Osteocyte (in vitro differentiated cells): ENCODE data around the gene GAK. TPM values are rescaled to one million over a fixed set of nuclear protein-coding genes. Genes with fewer than 3 reads are reported as not detected.

ENCODE experiments used
- DNase-seq: peaks from one replicate; pipeline ENCODE4 v3.0.0; 2021; ENCODE audit warnings: mixed read lengths; ENCODE audit not compliant: unreplicated experiment; ENCODE audit errors: extremely low spot score
- H3K27ac Mint-ChIP-seq: one replicate; pipeline ENCODE4 v1.8.0; 2021; ENCODE audit warnings: mild to moderate bottlenecking, mixed read lengths; ENCODE audit not compliant: unreplicated experiment
- H3K27me3 Mint-ChIP-seq: one replicate; pipeline ENCODE4 v1.8.0; 2021; ENCODE audit warnings: mixed read lengths; ENCODE audit not compliant: unreplicated experiment
- H3K36me3 Mint-ChIP-seq: one replicate; pipeline ENCODE4 v1.8.0; 2021; ENCODE audit warnings: mixed read lengths; ENCODE audit not compliant: unreplicated experiment
- H3K4me1 Mint-ChIP-seq: one replicate; pipeline ENCODE4 v1.8.0; 2021; ENCODE audit warnings: mixed read lengths; ENCODE audit not compliant: unreplicated experiment
- H3K4me3 Mint-ChIP-seq: one replicate; pipeline ENCODE4 v1.8.0; 2021; ENCODE audit warnings: mild to moderate bottlenecking, moderate library complexity, mixed read lengths; ENCODE audit not compliant: unreplicated experiment
- H3K9me3 Mint-ChIP-seq: one replicate; pipeline ENCODE4 v1.8.0; 2021; ENCODE audit warnings: mixed read lengths; ENCODE audit not compliant: unreplicated experiment
- CTCF ChIP-seq: fragments of 200-600 bp; sonication (generic); IDR thresholded peaks from 2 replicates; pipeline ENCODE4 v1.5.0; 2021; ENCODE audit warnings: antibody characterized with exemption, mild to moderate bottlenecking, moderate library complexity
- total RNA-seq: library from RNA; stranded (reverse); gene quantifications from 2 replicates; pipeline ENCODE4 v1.2.1, GENCODE V29; 2021

The GAK gene
- total RNA-seq, 1 donor from 2014 or later, result 93.8 TPM

GRCh38 chr4:874971-875817, 56.9 kb downstream of the GAK start:
- TF ChIP-seq CTCF, result no peak
- H3K9me3 Mint-ChIP-seq, result no peaks in the 10 kb centered on the region
- no peaks in the 10 kb centered on the region for H3K27me3 Mint-ChIP-seq
- H3K4me1 Mint-ChIP-seq, result no peaks in the 10 kb centered on the region
- no peak for DNase-seq
- no peak overlapping the region for H3K27ac Mint-ChIP-seq
- H3K36me3 Mint-ChIP-seq, result peaks cover 48% of the 10 kb centered on the region
- no peak overlapping the region for H3K4me3 Mint-ChIP-seq

- TF ChIP-seq CTCF, result no peak
- Mint-ChIP-seq H3K27ac (no peak overlapping the region), H3K4me3 (no peak overlapping the region), H3K4me1 (no peaks in the 10 kb centered on the region), H3K9me3 (no peaks in the 10 kb centered on the region), H3K36me3 (peaks cover 45% of the 10 kb centered on the region), H3K27me3 (no peaks in the 10 kb centered on the region)
- no peak for DNase-seq
Observed at GRCh38 chr4:874056-874455, 58.1 kb downstream of the GAK start.

- Mint-ChIP-seq H3K27me3 (no peaks in the 10 kb centered on the region), H3K4me1 (no peaks in the 10 kb centered on the region), H3K9me3 (no peaks in the 10 kb centered on the region), H3K4me3 (no peak overlapping the region), H3K36me3 (peaks cover 39% of the 10 kb centered on the region), H3K27ac (no peak overlapping the region)
- TF ChIP-seq CTCF, result no peak
- no peak for DNase-seq
Observed at GRCh38 chr4:872241-872981, 59.7 kb downstream of the GAK start.

- Mint-ChIP-seq H3K27me3 (no peaks in the 10 kb centered on the region), H3K9me3 (no peaks in the 10 kb centered on the region), H3K36me3 (peaks cover 35% of the 10 kb centered on the region), H3K4me3 (no peak overlapping the region), H3K27ac (no peak overlapping the region), H3K4me1 (no peaks in the 10 kb centered on the region)
- DNase-seq, result no peak
- no peak for TF ChIP-seq CTCF
Observed at GRCh38 chr4:871484-871883, 60.6 kb downstream of the GAK start.

GRCh38 chr4:870951-871350, 61.2 kb downstream of the GAK start:
- no peak for TF ChIP-seq CTCF
- Mint-ChIP-seq H3K4me1 (no peaks in the 10 kb centered on the region), H3K9me3 (no peaks in the 10 kb centered on the region), H3K36me3 (peaks cover 33% of the 10 kb centered on the region), H3K27me3 (no peaks in the 10 kb centered on the region), H3K4me3 (no peak overlapping the region), H3K27ac (no peak overlapping the region)
- no peak for DNase-seq
